ENCODE data around the gene FOXP1. TPM values are rescaled to one million over a fixed set of nuclear protein-coding genes. Genes with fewer than 3 reads are reported as not detected.

The FOXP1 gene
- total and polyA plus RNA-seq, 2 of the 8 experiments (the other 6 are each of a cell fraction or from before 2014, with no cell fraction given), result 13.9 to 25.4 TPM

DNA sequence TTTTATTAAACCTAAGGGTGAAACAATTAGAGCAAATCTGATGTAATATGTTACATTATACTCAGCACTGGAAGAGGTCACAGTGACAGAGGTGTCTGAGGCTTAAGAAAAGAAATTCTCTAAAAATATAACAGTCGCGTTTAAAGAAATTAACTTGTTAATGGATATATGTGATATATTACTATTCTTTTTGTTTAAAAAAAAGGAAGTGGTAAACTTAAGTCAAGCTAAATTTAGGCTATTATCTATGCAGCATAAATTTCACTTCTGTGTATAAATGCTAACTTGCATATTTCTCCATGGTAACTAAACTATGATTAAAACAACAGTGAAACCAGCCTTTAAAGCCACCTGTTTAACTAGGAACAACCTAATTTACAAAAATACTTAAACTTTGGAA is 191.3 kb downstream of the FOXP1 start:
- Histone ChIP-seq H3K79me2 (ENCODE audit: control insufficient read depth in 1 of 2, insufficient read depth in 2 of 2, low read length in 2 of 2) (no peaks in the 10 kb centered on the region), H4K91ac (replicated peaks; ENCODE audit: insufficient read length, low read length) (no peak overlapping the region), H3K23me2 (ENCODE audit: low read depth, low read length) (no peaks in the 10 kb centered on the region), H2BK12ac (ENCODE audit: low read depth, low read length) (no peak overlapping the region), H2AK5ac (ENCODE audit: low read depth, low read length) (no peak overlapping the region), H2BK120ac (replicated peaks; ENCODE audit: low read depth, low read length) (no peak overlapping the region), H2AFZ (ENCODE audit: low read length) (no peak overlapping the region), H3K27ac (ENCODE audit: low read depth, low read length) (no peak overlapping the region), H3K36me3 (ENCODE audit: control insufficient read depth in 2 of 4, insufficient read depth in 4 of 4, low read length in 3 of 4) (no peaks in the 10 kb centered on the region), H3K4ac (replicated peaks; ENCODE audit: insufficient read length, low read depth, low read length) (no peak overlapping the region), H4K5ac (ENCODE audit: insufficient read length, low read depth, low read length) (no peak overlapping the region), H4K8ac (ENCODE audit: extremely low read depth, insufficient read depth, low read length) (no peak overlapping the region), H3K18ac (ENCODE audit: extremely low read depth, low read length) (no peak overlapping the region), H3K4me1 (replicated peaks in 1 of 4; ENCODE audit: control insufficient read depth in 3 of 4, insufficient read depth in 4 of 4, low read length in 3 of 4) (peaks cover 0 to 13% (median 7%) of the 10 kb centered on the region in 4 experiments; a peak in 4 of 7 replicates), H3K23ac (ENCODE audit: insufficient read length) (no peak overlapping the region), H3K79me1 (ENCODE audit: low read depth, low read length) (no peaks in the 10 kb centered on the region), H3K9ac (replicated peaks in 1 of 4; ENCODE audit: extremely low read depth in 1 of 4, low read depth in 3 of 4, low read length in 3 of 4) (no peak overlapping the region), H2BK5ac (ENCODE audit: low read depth, low read length) (no peak overlapping the region), H4K20me1 (replicated peaks in 1 of 2; ENCODE audit: control insufficient read depth in 1 of 2, insufficient read depth in 2 of 2, low read length in 2 of 2) (no peaks in the 10 kb centered on the region), H2BK20ac (ENCODE audit: low read length) (no peak overlapping the region), H3K9me3 (ENCODE audit: insufficient read depth in 2 of 2, low read depth in 1 of 2, low read length in 1 of 2) (no peaks in the 10 kb centered on the region), H3K4me3 (ENCODE audit: extremely low read depth in 1 of 4, insufficient read depth in 2 of 4, low read depth in 3 of 4, low read length in 4 of 4) (no peak overlapping the region), H3K4me2 (ENCODE audit: insufficient read depth in 1 of 2, low read depth in 2 of 2, low read length in 2 of 2) (no peak overlapping the region), H2BK15ac (ENCODE audit: low read length) (no peak overlapping the region), H3K14ac (ENCODE audit: insufficient read length) (no peak overlapping the region), H3K56ac (replicated peaks; ENCODE audit: insufficient read length, low read depth, low read length) (no peak overlapping the region), H3K27me3 (replicated peaks in 1 of 4; ENCODE audit: control insufficient read depth in 3 of 4, extremely low read depth in 1 of 4, insufficient read depth in 3 of 4, low read length in 3 of 4) (no peaks in the 10 kb centered on the region)
- no peak for DNase-seq (ENCODE audit: low read depth in 1 of 2, low spot score in 2 of 2)
- ChIA-PET POLR2A (ENCODE audit: partially characterized antibody) (no interaction called here), CTCF (ENCODE audit: partially characterized antibody) (interaction anchor here (0.6 kb wide), 1 partner anchor 536 kb away, joined by 4 read pairs; no protein-coding TSS in a partner anchor)
- 90% methylated on average over 2 of the region's 2 CpGs; no CpG with 5 or more reads in 1 of the 2 experiments for WGBS, 2 experiments (ENCODE audit: extremely low coverage in 1 of 2, insufficient coverage in 1 of 2, insufficient read length in 1 of 2, insufficient replicate concordance in 2 of 2, low coverage in 1 of 2, low lambda C conversion rate in 2 of 2, missing lambda C conversion rate in 1 of 2)
- TF ChIP-seq KDM5A (IDR thresholded peaks at IDR 0.05; ENCODE audit: low read length) (no peak), RNF2 (IDR thresholded peaks at IDR 0.05; ENCODE audit: borderline replicate concordance, low read depth, low read length, missing control alignments, poor library complexity, severe bottlenecking) (no peak)
- TF ChIP-seq, protein P1, sequence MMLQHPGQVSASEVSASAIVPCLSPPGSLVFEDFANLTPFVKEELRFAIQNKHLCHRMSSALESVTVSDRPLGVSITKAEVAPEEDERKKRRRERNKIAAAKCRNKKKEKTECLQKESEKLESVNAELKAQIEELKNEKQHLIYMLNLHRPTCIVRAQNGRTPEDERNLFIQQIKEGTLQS (IDR thresholded peaks at IDR 0.05; ENCODE audit: insufficient read depth, low read depth, low read length), result no peak
- FAIRE-seq, result no peak

Data from H1 (cell line).